ENCODE measurements around the gene PXDN. TPM values are rescaled to one million over a fixed set of nuclear protein-coding genes. Genes with fewer than 3 reads are reported as not detected.

PXDN gene, protein sequence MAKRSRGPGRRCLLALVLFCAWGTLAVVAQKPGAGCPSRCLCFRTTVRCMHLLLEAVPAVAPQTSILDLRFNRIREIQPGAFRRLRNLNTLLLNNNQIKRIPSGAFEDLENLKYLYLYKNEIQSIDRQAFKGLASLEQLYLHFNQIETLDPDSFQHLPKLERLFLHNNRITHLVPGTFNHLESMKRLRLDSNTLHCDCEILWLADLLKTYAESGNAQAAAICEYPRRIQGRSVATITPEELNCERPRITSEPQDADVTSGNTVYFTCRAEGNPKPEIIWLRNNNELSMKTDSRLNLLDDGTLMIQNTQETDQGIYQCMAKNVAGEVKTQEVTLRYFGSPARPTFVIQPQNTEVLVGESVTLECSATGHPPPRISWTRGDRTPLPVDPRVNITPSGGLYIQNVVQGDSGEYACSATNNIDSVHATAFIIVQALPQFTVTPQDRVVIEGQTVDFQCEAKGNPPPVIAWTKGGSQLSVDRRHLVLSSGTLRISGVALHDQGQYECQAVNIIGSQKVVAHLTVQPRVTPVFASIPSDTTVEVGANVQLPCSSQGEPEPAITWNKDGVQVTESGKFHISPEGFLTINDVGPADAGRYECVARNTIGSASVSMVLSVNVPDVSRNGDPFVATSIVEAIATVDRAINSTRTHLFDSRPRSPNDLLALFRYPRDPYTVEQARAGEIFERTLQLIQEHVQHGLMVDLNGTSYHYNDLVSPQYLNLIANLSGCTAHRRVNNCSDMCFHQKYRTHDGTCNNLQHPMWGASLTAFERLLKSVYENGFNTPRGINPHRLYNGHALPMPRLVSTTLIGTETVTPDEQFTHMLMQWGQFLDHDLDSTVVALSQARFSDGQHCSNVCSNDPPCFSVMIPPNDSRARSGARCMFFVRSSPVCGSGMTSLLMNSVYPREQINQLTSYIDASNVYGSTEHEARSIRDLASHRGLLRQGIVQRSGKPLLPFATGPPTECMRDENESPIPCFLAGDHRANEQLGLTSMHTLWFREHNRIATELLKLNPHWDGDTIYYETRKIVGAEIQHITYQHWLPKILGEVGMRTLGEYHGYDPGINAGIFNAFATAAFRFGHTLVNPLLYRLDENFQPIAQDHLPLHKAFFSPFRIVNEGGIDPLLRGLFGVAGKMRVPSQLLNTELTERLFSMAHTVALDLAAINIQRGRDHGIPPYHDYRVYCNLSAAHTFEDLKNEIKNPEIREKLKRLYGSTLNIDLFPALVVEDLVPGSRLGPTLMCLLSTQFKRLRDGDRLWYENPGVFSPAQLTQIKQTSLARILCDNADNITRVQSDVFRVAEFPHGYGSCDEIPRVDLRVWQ (N-terminal part only)
- total RNA-seq: 110 and 129 TPM in 2 replicates
- 85.7 and 96.8 TPM in 2 replicates for polyA plus RNA-seq

DNA sequence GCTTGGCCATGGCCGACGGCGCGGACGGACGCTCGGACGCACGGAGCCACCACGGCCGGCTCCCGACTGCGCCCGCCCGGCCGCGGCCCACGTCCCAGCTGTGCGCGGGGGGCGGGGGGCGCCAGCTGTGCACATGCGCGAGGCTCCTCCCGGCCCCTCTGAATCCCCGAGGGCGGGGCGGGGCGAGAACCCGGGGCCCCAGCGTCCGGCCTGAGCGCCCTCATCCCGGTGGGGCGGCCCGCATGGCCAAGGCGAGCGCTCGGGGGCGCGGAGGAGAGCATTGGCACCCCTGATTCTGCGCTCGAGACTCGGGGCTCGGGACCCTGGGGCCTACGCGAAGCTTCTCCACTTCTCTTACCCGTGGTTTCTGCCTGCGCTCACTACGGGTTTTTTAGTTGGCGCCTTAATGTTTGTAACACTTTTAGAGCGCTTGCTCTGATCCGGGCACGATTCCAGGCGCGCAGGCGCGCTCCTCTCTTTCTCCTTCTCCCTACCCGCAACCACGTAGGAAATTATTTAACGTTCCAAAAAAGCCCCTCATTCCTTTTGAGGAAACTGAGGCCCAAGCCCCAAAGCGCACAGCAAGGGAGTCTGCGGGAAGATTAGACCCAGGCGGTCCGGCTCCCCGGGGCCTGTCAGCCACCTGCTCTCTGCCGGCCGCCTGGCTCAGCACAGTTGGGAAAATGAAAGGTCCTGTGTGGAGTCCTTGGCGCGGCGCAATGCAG lies at the start of gene PXDN:
Gene PXDN, minus strand, starts transcription at position 70 of the 725 bp plus-strand sequence. Its CDS starts 60 bp downstream, at position 10.
- H3K4me1 ChIP-seq (ENCODE audit: low read depth): no peaks in the 10 kb centered on the region
- H3K9me3 ChIP-seq (ENCODE audit: low read depth): no peaks in the 10 kb centered on the region
- TF ChIP-seq, protein P1, sequence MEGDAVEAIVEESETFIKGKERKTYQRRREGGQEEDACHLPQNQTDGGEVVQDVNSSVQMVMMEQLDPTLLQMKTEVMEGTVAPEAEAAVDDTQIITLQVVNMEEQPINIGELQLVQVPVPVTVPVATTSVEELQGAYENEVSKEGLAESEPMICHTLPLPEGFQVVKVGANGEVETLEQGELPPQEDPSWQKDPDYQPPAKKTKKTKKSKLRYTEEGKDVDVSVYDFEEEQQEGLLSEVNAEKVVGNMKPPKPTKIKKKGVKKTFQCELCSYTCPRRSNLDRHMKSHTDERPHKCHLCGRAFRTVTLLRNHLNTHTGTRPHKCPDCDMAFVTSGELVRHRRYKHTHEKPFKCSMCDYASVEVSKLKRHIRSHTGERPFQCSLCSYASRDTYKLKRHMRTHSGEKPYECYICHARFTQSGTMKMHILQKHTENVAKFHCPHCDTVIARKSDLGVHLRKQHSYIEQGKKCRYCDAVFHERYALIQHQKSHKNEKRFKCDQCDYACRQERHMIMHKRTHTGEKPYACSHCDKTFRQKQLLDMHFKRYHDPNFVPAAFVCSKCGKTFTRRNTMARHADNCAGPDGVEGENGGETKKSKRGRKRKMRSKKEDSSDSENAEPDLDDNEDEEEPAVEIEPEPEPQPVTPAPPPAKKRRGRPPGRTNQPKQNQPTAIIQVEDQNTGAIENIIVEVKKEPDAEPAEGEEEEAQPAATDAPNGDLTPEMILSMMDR (IDR thresholded peaks at IDR 0.05; ENCODE audit: low read depth, low read length): peak; percentile 7
- peak within 1 kb of the TSS; percentile 55 for H3K27ac ChIP-seq
- H3K27me3 ChIP-seq: peaks cover 11% of the 10 kb centered on the region
- DNase-seq (ENCODE audit: low read depth in 1 of 2, low spot score in 1 of 2): peak in 1 of 2 donors; percentile 80
- H3K4me3 ChIP-seq: peak within 1 kb of the TSS; percentile 85
- H3K36me3 ChIP-seq: no peaks in the 10 kb centered on the region

DNA sequence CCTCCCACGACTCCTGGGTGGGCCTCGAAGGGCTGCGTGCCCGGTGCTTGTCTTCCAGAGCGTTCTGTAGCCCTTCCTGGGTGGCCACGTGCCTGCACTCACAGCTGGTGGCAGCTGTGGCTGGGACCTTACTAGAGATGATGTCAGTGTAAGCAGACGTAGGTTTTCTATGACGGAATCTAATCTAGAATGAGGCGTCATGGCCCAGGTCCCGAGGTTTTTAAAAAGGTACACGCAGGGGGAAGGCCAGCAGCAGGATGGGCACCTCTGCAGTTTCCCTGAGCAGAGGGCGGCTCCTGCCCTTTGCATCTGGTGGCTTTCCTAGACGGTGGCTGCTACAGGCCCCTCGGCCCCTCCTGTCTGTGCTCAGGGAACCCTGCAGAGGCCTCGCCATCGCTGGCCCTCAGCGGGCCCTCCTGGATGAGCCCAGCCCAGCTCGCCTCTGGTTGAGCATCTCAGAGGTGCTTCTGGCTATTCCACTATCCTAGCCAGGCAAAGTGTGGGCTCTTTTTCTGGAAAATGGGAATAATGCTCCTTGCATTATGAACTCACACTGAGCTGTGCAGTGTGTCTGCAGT lies 49.6 kb upstream of the PXDN start:
- Histone ChIP-seq H3K4me3 (no peak overlapping the region), H3K9me3 (ENCODE audit: low read depth) (no peaks in the 10 kb centered on the region), H3K27me3 (no peaks in the 10 kb centered on the region), H3K36me3 (no peaks in the 10 kb centered on the region), H3K4me1 (ENCODE audit: low read depth) (no peaks in the 10 kb centered on the region), H3K27ac (no peak overlapping the region)
- TF ChIP-seq, protein P1 (IDR thresholded peaks at IDR 0.05; ENCODE audit: low read depth, low read length): no peak
- DNase-seq (ENCODE audit: low read depth in 1 of 2, low spot score in 1 of 2): peak in 1 of 2 donors; percentile 16

DNA sequence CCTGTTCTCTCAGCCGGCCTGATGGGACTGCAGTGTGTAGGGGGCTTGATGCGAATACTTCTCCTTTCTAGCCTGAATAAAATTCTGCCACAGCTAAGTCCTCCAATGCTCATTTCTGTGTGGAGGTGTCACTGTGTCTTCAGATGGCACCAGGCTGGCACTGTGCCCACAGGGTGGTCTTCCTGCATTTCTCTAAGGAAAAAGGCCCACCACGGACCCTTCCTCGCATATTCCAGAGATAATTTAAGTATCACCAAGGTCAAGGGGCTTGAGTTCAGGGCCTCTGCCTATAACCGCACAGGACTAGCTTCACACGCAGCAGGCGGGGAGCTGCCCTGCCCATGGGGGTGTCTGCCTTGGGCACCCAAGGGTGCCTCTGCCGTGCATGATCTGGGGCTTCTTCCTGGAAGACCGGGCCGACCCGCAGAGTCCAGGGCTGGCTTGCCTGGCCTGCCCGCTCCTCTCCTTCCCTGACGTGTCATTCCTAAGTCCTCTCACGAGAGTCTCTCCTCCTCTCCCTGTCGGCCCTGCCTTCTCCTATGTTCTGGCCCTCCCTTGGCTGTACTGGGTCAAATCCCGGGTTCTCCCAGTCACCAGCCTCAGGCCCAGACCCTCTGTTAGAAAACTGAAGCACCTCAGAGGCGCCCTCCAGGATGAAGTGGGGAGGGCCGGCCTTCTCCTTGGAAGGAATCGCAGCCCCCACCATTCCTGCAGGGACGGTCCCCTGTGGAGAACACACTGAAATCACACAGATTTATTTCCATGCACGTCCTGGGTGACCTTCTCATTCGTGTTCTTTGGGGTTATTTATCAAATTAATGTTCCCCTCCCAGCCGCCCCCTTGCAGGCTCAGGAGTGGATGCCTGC lies 48.9 kb upstream of the PXDN start:
- TF ChIP-seq, protein P1 (IDR thresholded peaks at IDR 0.05; ENCODE audit: low read depth, low read length): no peak
- H3K4me1 ChIP-seq (ENCODE audit: low read depth): no peaks in the 10 kb centered on the region
- H3K9me3 ChIP-seq (ENCODE audit: low read depth): no peaks in the 10 kb centered on the region
- no peak overlapping the region for H3K4me3 ChIP-seq
- DNase-seq (ENCODE audit: low read depth in 1 of 2, low spot score in 1 of 2): no peak
- no peaks in the 10 kb centered on the region for H3K27me3 ChIP-seq
- no peaks in the 10 kb centered on the region for H3K36me3 ChIP-seq
- no peak overlapping the region for H3K27ac ChIP-seq

DNA sequence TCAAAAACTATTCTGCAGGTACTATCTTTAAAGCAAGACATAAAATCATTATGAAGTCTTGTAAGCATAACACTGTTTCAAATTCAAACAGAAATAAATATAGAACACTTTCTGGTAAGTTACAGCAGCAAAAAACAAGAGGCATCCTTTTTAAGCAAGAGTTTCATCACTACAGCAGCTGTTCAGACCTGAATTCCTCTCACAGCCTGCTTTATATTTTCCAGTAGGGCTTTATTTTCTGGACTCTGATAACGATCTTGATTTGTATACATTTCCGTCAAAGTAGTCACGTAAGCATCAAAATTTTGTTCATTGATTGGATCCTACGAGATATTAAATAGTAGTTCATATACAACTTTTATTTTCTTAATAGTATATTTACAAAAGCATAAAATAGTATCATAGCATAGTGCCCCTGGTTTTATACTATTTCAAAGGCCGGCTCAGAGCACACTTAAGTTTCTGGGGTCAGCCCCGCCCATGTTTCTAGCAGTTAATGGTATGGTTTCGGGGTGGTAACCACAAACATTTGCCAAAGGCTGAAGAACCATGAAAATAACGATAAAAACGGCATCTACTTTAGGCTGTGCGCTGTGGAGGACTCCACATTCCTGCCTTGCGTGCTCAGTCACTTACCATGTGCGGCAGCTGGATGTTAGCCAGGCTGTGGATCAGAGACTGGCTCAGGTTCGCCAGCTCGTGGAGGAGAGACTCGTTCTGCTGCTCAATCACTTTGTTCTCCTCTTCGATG lies 47.5 kb upstream of the PXDN start:
- Histone ChIP-seq H3K27me3 (no peaks in the 10 kb centered on the region), H3K9me3 (ENCODE audit: low read depth) (no peaks in the 10 kb centered on the region), H3K4me3 (no peak overlapping the region), H3K27ac (no peak overlapping the region), H3K36me3 (no peaks in the 10 kb centered on the region), H3K4me1 (ENCODE audit: low read depth) (no peaks in the 10 kb centered on the region)
- peak in 1 of 2 donors; percentile 44 for DNase-seq (ENCODE audit: low read depth in 1 of 2, low spot score in 1 of 2)
- TF ChIP-seq, protein P1 (IDR thresholded peaks at IDR 0.05; ENCODE audit: low read depth, low read length): no peak
